Neural cell (in vitro differentiated cells): Measurements from ENCODE around the gene CREBBP. TPM values are rescaled to one million over a fixed set of nuclear protein-coding genes. Genes with fewer than 3 reads are reported as not detected.

ENCODE experiments used
- H2AFZ ChIP-seq: fragments of 200-600, 300-800 bp; sonication (generic), shearing (Covaris generic); 2 replicates; pipeline ENCODE4 v1.6.0; 2014; ENCODE audit warnings: low read depth, mild to moderate bottlenecking, antibody characterized with exemption, low read length, moderate library complexity
- H3F3A ChIP-seq: fragments of 200-600 bp; shearing (Covaris generic); 2 replicates; pipeline ENCODE4 v1.6.1; 2016; ENCODE audit warnings: mild to moderate bottlenecking, moderate library complexity, mixed read lengths, antibody characterized with exemption, low read length; ENCODE audit not compliant: insufficient read depth, poor library complexity, severe bottlenecking
- H3K27ac ChIP-seq: fragments of 200-600, 300-800 bp; sonication (generic), shearing (Covaris generic); 2 replicates; pipeline ENCODE4 v1.5.1; 2014; ENCODE audit warnings: mild to moderate bottlenecking, low read length, moderate library complexity
- H3K27me3 ChIP-seq: fragments of 300-800, 200-600 bp; sonication (generic), shearing (Covaris generic); 2 replicates; pipeline ENCODE4 v1.6.0; 2014; ENCODE audit warnings: mild to moderate bottlenecking, low read depth, low read length, moderate library complexity; ENCODE audit not compliant: insufficient read depth
- H3K36me3 ChIP-seq: fragments of 300-800, 200-600 bp; sonication (generic), shearing (Covaris generic); 2 replicates; pipeline ENCODE4 v1.5.1; 2014; ENCODE audit warnings: mild to moderate bottlenecking, antibody characterized with exemption, low read length, moderate library complexity; ENCODE audit not compliant: insufficient read depth
- H3K4me2 ChIP-seq: fragments of 300-800, 200-600 bp; sonication (generic), shearing (Covaris generic); 2 replicates; pipeline ENCODE4 v1.6.0; 2014; ENCODE audit warnings: mild to moderate bottlenecking, low read length
- H3K4me3 ChIP-seq: fragments of 300-800, 200-600 bp; sonication (generic), shearing (Covaris generic); 2 replicates; pipeline ENCODE4 v1.5.1; 2014; ENCODE audit warnings: mild to moderate bottlenecking, low read length, moderate library complexity
- H3K79me2 ChIP-seq: fragments of 200-600 bp; shearing (Covaris generic); replicated peaks from 2 replicates; pipeline ENCODE4 v1.6.0; 2014; ENCODE audit warnings: mild to moderate bottlenecking, low read length, moderate library complexity; ENCODE audit not compliant: insufficient read depth
- H3K9ac ChIP-seq: fragments of 300-800, 200-600 bp; sonication (generic), shearing (Covaris generic); 2 replicates; pipeline ENCODE4 v1.6.1; 2016; ENCODE audit warnings: mild to moderate bottlenecking, low read length, mixed read lengths
- H3K9me2 ChIP-seq: fragments of 200-600 bp; shearing (Covaris generic); 2 replicates; pipeline ENCODE4 v1.6.1; 2016; ENCODE audit warnings: mild to moderate bottlenecking, low read length, mixed read lengths; ENCODE audit not compliant: insufficient read depth
- H3K9me3 ChIP-seq: fragments of 200-600, 300-800 bp; sonication (generic), shearing (Covaris generic); 2 replicates; pipeline ENCODE4 v1.6.1; 2016; ENCODE audit warnings: mild to moderate bottlenecking, mixed run types, low read length, moderate library complexity, mixed read lengths
- H4K20me1 ChIP-seq: fragments of 200-600 bp; shearing (Covaris generic); 2 replicates; pipeline ENCODE4 v1.6.1; 2016; ENCODE audit warnings: mild to moderate bottlenecking, mixed run types; ENCODE audit not compliant: insufficient read depth
- CTCF ChIP-seq: fragments of 450-650 bp; IDR thresholded peaks from 2 replicates; pipeline ENCODE4 v1.5.1; 2014; ENCODE audit warnings: antibody characterized with exemption, mild to moderate bottlenecking, moderate library complexity; ENCODE audit not compliant: poor library complexity, severe bottlenecking
- EP300 ChIP-seq: fragments of 450-650 bp; conservative IDR thresholded peaks from 2 replicates; pipeline ENCODE4 v1.6.1; 2014; ENCODE audit warnings: antibody characterized with exemption, mild to moderate bottlenecking, moderate library complexity; ENCODE audit not compliant: poor library complexity, severe bottlenecking
- EZH2 ChIP-seq: fragments of 200-600, 300-800 bp; shearing (Covaris generic), sonication (generic); IDR thresholded peaks from 2 replicates; pipeline ENCODE4 v1.6.1; 2014; ENCODE audit warnings: antibody characterized with exemption, low read length, borderline replicate concordance, mild to moderate bottlenecking; ENCODE audit not compliant: insufficient read depth, poor library complexity, severe bottlenecking
- MXI1 ChIP-seq: fragments of 450-650 bp; conservative IDR thresholded peaks from 2 replicates; pipeline ENCODE4 v1.6.1; 2014; ENCODE audit warnings: antibody characterized with exemption, mild to moderate bottlenecking; ENCODE audit not compliant: poor library complexity, severe bottlenecking
- POLR2AphosphoS5 ChIP-seq: IDR thresholded peaks from 2 replicates; pipeline ENCODE4 v1.6.1; 2012
- RAD21 ChIP-seq: fragments of 450-650 bp; conservative IDR thresholded peaks from 2 replicates; pipeline ENCODE4 v1.6.1; 2014; ENCODE audit warnings: antibody characterized with exemption, mild to moderate bottlenecking, moderate library complexity
- REST ChIP-seq: IDR thresholded peaks from 2 replicates; pipeline ENCODE4 v1.6.1; 2012; ENCODE audit warnings: borderline replicate concordance
- SMC3 ChIP-seq: fragments of 450-650 bp; conservative IDR thresholded peaks from 2 replicates; pipeline ENCODE4 v1.6.1; 2014; ENCODE audit warnings: antibody characterized with exemption, mild to moderate bottlenecking, moderate library complexity; ENCODE audit not compliant: poor library complexity
- TAF1 ChIP-seq: IDR thresholded peaks from 2 replicates; pipeline ENCODE4 v1.6.1; 2012; ENCODE audit warnings: low read depth
- polyA plus RNA-seq: library from polyadenylated mRNA; depleted of rRNA; stranded (reverse); fragments of >200 nt; gene quantifications from 2 replicates; pipeline ENCODE4 v1.2.3, GENCODE V29; 2014

Gene CREBBP
- polyA plus RNA-seq, 1 donor from 2014 or later, result 3.3 TPM

- peaks cover 73% of the 10 kb centered on the region for H3K79me2 ChIP-seq
- no peak overlapping the region for H3K4me2 ChIP-seq
- H3K36me3 ChIP-seq, result peaks cover 5% of the 10 kb centered on the region
- no peak overlapping the region for H3K27ac ChIP-seq
- H3K9me3 ChIP-seq, result no peaks in the 10 kb centered on the region
- H3K27me3 ChIP-seq, result no peaks in the 10 kb centered on the region
- H2AFZ ChIP-seq, result no peak overlapping the region
- no peak overlapping the region for H3K9ac ChIP-seq
- TF ChIP-seq EZH2 (no peak), SMC3 (no peak), MXI1 (no peak), POLR2AphosphoS5 (no peak), EP300 (no peak), RAD21 (no peak)
- no peak overlapping the region for H3K4me3 ChIP-seq
- peaks cover 6% of the 10 kb centered on the region for H4K20me1 ChIP-seq
- H3K9me2 ChIP-seq, result no peaks in the 10 kb centered on the region
- no peaks in the 10 kb centered on the region for H3F3A ChIP-seq
Observed at GRCh38 chr16:3846087-3846486, 34.4 kb downstream of the CREBBP start.

GRCh38 chr16:3842994-3843393, 37.5 kb downstream of the CREBBP start:
- no peak overlapping the region for H3K4me3 ChIP-seq
- TF ChIP-seq MXI1 (no peak), POLR2AphosphoS5 (no peak), EP300 (no peak), REST (no peak), SMC3 (no peak), EZH2 (no peak), TAF1 (no peak), CTCF (no peak), RAD21 (no peak)

More at GRCh38 chr16:3842994-3843393, 37.5 kb downstream of the CREBBP start:
- H4K20me1 ChIP-seq, result peaks cover 10% of the 10 kb centered on the region
- no peaks in the 10 kb centered on the region for H3K9me3 ChIP-seq
- no peak overlapping the region for H2AFZ ChIP-seq
- H3K9me2 ChIP-seq, result no peaks in the 10 kb centered on the region
- no peak overlapping the region for H3K4me2 ChIP-seq
- no peak overlapping the region for H3K27ac ChIP-seq
- H3K9ac ChIP-seq, result no peak overlapping the region
- no peaks in the 10 kb centered on the region for H3F3A ChIP-seq
- H3K79me2 ChIP-seq, result peaks cover 66% of the 10 kb centered on the region
- no peaks in the 10 kb centered on the region for H3K27me3 ChIP-seq
- no peaks in the 10 kb centered on the region for H3K36me3 ChIP-seq
